DMS 273 (cell line): Measurements from ENCODE around the gene C17orf58.
A peak's percentile ranks its signal among the peaks of the same experiment; 100 is the strongest.
"Not testable (repeated sequence)": the region's sequence is repeated elsewhere in the genome, so short reads cannot be mapped to it uniquely, and the experiment has no call there.

ENCODE experiments used
- DNase-seq: peaks from one replicate; lab custom pipeline; 2025; ENCODE audit not compliant: unreplicated experiment; lab: John Stamatoyannopoulos, UW

C17orf58 gene

GRCh38 chr17:68006797-68007196 lies 10.5 kb upstream of the C17orf58 start:
- DNase-seq: no peak

GRCh38 chr17:68004201-68004600 lies 7.9 kb upstream of the C17orf58 start:
- DNase-seq: no peak

GRCh38 chr17:67999291-67999911 lies 3.1 kb upstream of the C17orf58 start:
- no peak for DNase-seq

- no peak for DNase-seq
Measured at GRCh38 chr17:67998466-67998865, 2.2 kb upstream of the C17orf58 start.

- peak; percentile 75 for DNase-seq
Measured at GRCh38 chr17:67995570-67996263, 552 bp downstream of the C17orf58 start.

- peak; percentile 81 for DNase-seq
Measured at GRCh38 chr17:67994817-67995569, 1.3 kb downstream of the C17orf58 start.

- DNase-seq: peak; percentile 63
Measured at GRCh38 chr17:67993998-67994361, 2.3 kb downstream of the C17orf58 start.

- DNase-seq: peak; percentile 96
Measured at GRCh38 chr17:67993153-67993997, 2.9 kb downstream of the C17orf58 start.

GRCh38 chr17:67992548-67993152 lies 3.6 kb downstream of the C17orf58 start:
- DNase-seq: no peak

GRCh38 chr17:67990909-67991308 lies 5.4 kb downstream of the C17orf58 start:
- DNase-seq: no peak

- no peak for DNase-seq
Measured at GRCh38 chr17:67983383-67983688, 12.9 kb downstream of the C17orf58 start.

GRCh38 chr17:67982686-67983382 lies 13.4 kb downstream of the C17orf58 start:
- no peak for DNase-seq

GRCh38 chr17:67982034-67982640 lies 14.1 kb downstream of the C17orf58 start:
- DNase-seq: no peak

- DNase-seq: not testable (repeated sequence)
Measured at GRCh38 chr17:67980883-67981282, 15.4 kb downstream of the C17orf58 start.

GRCh38 chr17:67980456-67980855 lies 15.8 kb downstream of the C17orf58 start:
- DNase-seq: peak; percentile 12

- not testable (repeated sequence) for DNase-seq
Measured at GRCh38 chr17:67976306-67976705, 20.0 kb downstream of the C17orf58 start.

- DNase-seq: no peak
Measured at GRCh38 chr17:67974598-67975066, 21.6 kb downstream of the C17orf58 start.

- DNase-seq: no peak
Measured at GRCh38 chr17:67974185-67974584, 22.1 kb downstream of the C17orf58 start.

- DNase-seq: no peak
Measured at GRCh38 chr17:67970783-67971182, 25.5 kb downstream of the C17orf58 start.

GRCh38 chr17:67963145-67963572 lies 33.1 kb downstream of the C17orf58 start:
- DNase-seq: peak; percentile 85
